ENCODE results near the gene PEG3. TPM values are rescaled to one million over a fixed set of nuclear protein-coding genes. Genes with fewer than 3 reads are reported as not detected.

Gene PEG3
- total RNA-seq, 6 donors from 2014 or later: 2.6 to 13.1 (median 3.8) TPM

GRCh38 chr19:56822755-56823154, 17.8 kb downstream of the PEG3 start:
- DNase-seq (no peak), ATAC-seq (ENCODE audit: low FRiP score in 2 of 2) (no peak)
- Histone ChIP-seq H3K9me3 (no peaks in the 10 kb centered on the region), H3K27me3 (no peaks in the 10 kb centered on the region), H3K4me1 (no peaks in the 10 kb centered on the region), H3K27ac (no peak overlapping the region), H3K4me3 (no peak overlapping the region), H3K36me3 (no peaks in the 10 kb centered on the region)
- TF ChIP-seq POLR2AphosphoS5 (IDR thresholded peaks at IDR 0.05): no peak
- TF ChIP-seq EP300 (IDR thresholded peaks at IDR 0.05): no peak
- no peak for TF ChIP-seq CTCF (IDR thresholded peaks at IDR 0.05)
- 88 to 90% methylated on average over 5 of the region's 5 CpGs for WGBS, 2 donors

- TF ChIP-seq EP300 (IDR thresholded peaks at IDR 0.05): no peak
- TF ChIP-seq POLR2AphosphoS5 (IDR thresholded peaks at IDR 0.05): no peak
- TF ChIP-seq POLR2A (IDR thresholded peaks at IDR 0.05): no peak
- no peak for TF ChIP-seq CTCF (IDR thresholded peaks at IDR 0.05)
- no peaks in the 10 kb centered on the region for H3K27me3 ChIP-seq
- peaks cover 0 to 3% (median 0%) of the 10 kb centered on the region in 4 donors for H3K9me3 ChIP-seq
- no peak overlapping the region for H3K27ac ChIP-seq
- H3K36me3 ChIP-seq: no peaks in the 10 kb centered on the region
- H3K4me1 ChIP-seq: no peaks in the 10 kb centered on the region
- H3K4me3 ChIP-seq: no peak overlapping the region
- DNase-seq (no peak), ATAC-seq (ENCODE audit: low FRiP score in 2 of 2) (no peak)
- 80 to 81% methylated on average over 4 to 6 of the region's 6 CpGs for WGBS, 2 donors
These were observed 18.9 kb downstream of the PEG3 start for GRCh38 chr19:56821675-56822074.

GRCh38 chr19:56821209-56821608, 19.3 kb downstream of the PEG3 start:
- no peak overlapping the region for H3K4me3 ChIP-seq
- no peaks in the 10 kb centered on the region for H3K4me1 ChIP-seq
- ATAC-seq (ENCODE audit: low FRiP score in 2 of 2) (no peak), DNase-seq (no peak)
- H3K36me3 ChIP-seq: no peaks in the 10 kb centered on the region
- H3K9me3 ChIP-seq: peaks cover 0 to 3% (median 0%) of the 10 kb centered on the region in 4 donors
- H3K27ac ChIP-seq: no peak overlapping the region
- 53 to 80% methylated on average over 5 of the region's 5 CpGs for WGBS, 2 donors
- no peaks in the 10 kb centered on the region for H3K27me3 ChIP-seq
- no peak for TF ChIP-seq EP300 (IDR thresholded peaks at IDR 0.05)
- no peak for TF ChIP-seq POLR2AphosphoS5 (IDR thresholded peaks at IDR 0.05)
- no peak for TF ChIP-seq POLR2A (IDR thresholded peaks at IDR 0.05)
- no peak for TF ChIP-seq CTCF (IDR thresholded peaks at IDR 0.05)

- TF ChIP-seq POLR2A (IDR thresholded peaks at IDR 0.05) (no peak), EP300 (IDR thresholded peaks at IDR 0.05) (no peak), POLR2AphosphoS5 (IDR thresholded peaks at IDR 0.05) (no peak), CTCF (IDR thresholded peaks at IDR 0.05) (no peak)
- 83 to 92% methylated on average over 2 of the region's 2 CpGs for WGBS, 2 donors
These were observed 21.4 kb downstream of the PEG3 start for GRCh38 chr19:56819166-56819565.

GRCh38 chr19:56814656-56815055, 25.9 kb downstream of the PEG3 start:
- Histone ChIP-seq H3K36me3 (no peaks in the 10 kb centered on the region), H3K4me3 (no peak overlapping the region), H3K27me3 (no peaks in the 10 kb centered on the region), H3K27ac (no peak overlapping the region), H3K9me3 (peaks cover 0 to 3% (median 0%) of the 10 kb centered on the region in 4 donors), H3K4me1 (no peaks in the 10 kb centered on the region)
- ATAC-seq (ENCODE audit: low FRiP score in 2 of 2) (no peak), DNase-seq (no peak)
- no peak for TF ChIP-seq POLR2AphosphoS5 (IDR thresholded peaks at IDR 0.05)
- no peak for TF ChIP-seq POLR2A (IDR thresholded peaks at IDR 0.05)
- TF ChIP-seq EP300 (IDR thresholded peaks at IDR 0.05): no peak
- 82 to 88% methylated on average over 7 of the region's 7 CpGs for WGBS, 2 donors

More at GRCh38 chr19:56819166-56819565, 21.4 kb downstream of the PEG3 start:
- no peak for ATAC-seq (ENCODE audit: low FRiP score in 2 of 2)
- Histone ChIP-seq H3K27me3 (no peaks in the 10 kb centered on the region), H3K27ac (no peak overlapping the region), H3K4me3 (no peak overlapping the region), H3K4me1 (no peaks in the 10 kb centered on the region), H3K9me3 (peaks cover 0 to 3% (median 0%) of the 10 kb centered on the region in 4 donors), H3K36me3 (no peaks in the 10 kb centered on the region)
- no peak for DNase-seq
